COLO829 (cell line): ENCODE results near the gene BAIAP2.
A peak's percentile ranks its signal among the peaks of the same experiment; 100 is the strongest.

Source experiments
- DNase-seq: peaks from one replicate; pipeline ENCODE4 v3.0.0; 2012; ENCODE audit warnings: low spot score

Gene BAIAP2

GRCh38 chr17:81091154-81091553, 56.2 kb downstream of the BAIAP2 start:
- no peak for DNase-seq

GRCh38 chr17:81091774-81092517, 57.0 kb downstream of the BAIAP2 start:
- DNase-seq = no peak

GRCh38 chr17:81092518-81093095, 57.7 kb downstream of the BAIAP2 start:
- DNase-seq = no peak

- no peak for DNase-seq
Observed at GRCh38 chr17:81093619-81094508, 58.9 kb downstream of the BAIAP2 start.

GRCh38 chr17:81094509-81095382, 59.8 kb downstream of the BAIAP2 start:
- peak; percentile 97 for DNase-seq

- DNase-seq = no peak
Observed at GRCh38 chr17:81095383-81095762, 60.4 kb downstream of the BAIAP2 start.

- DNase-seq = no peak
Observed at GRCh38 chr17:81096741-81097133, 61.8 kb downstream of the BAIAP2 start.

GRCh38 chr17:81097134-81097942, 62.4 kb downstream of the BAIAP2 start:
- DNase-seq = peak; percentile 68

- DNase-seq = peak; percentile 54
Observed at GRCh38 chr17:81097943-81098308, 63.0 kb downstream of the BAIAP2 start.

GRCh38 chr17:81099888-81100287, 64.9 kb downstream of the BAIAP2 start:
- DNase-seq = no peak

GRCh38 chr17:81100668-81101067, 65.7 kb downstream of the BAIAP2 start:
- no peak for DNase-seq

- DNase-seq = peak; percentile 87
Observed at GRCh38 chr17:81101614-81102306, 66.8 kb downstream of the BAIAP2 start.

GRCh38 chr17:81102352-81102751, 67.4 kb downstream of the BAIAP2 start:
- DNase-seq = no peak

GRCh38 chr17:81102869-81103268, 67.9 kb downstream of the BAIAP2 start:
- DNase-seq = no peak

GRCh38 chr17:81103379-81103778, 68.4 kb downstream of the BAIAP2 start:
- DNase-seq = no peak

- DNase-seq = no peak
Observed at GRCh38 chr17:81106716-81107115, 71.8 kb downstream of the BAIAP2 start.

- no peak for DNase-seq
Observed at GRCh38 chr17:81108220-81108619, 73.3 kb downstream of the BAIAP2 start.

GRCh38 chr17:81109957-81110356, 75.0 kb downstream of the BAIAP2 start:
- no peak for DNase-seq

GRCh38 chr17:81110488-81111040, 75.6 kb downstream of the BAIAP2 start:
- no peak for DNase-seq

GRCh38 chr17:81111066-81111465, 76.1 kb downstream of the BAIAP2 start:
- no peak for DNase-seq
